Kidney (tissue), 14 donors: ENCODE data around the gene ADORA2A. TPM values are rescaled to one million over a fixed set of nuclear protein-coding genes. Genes with fewer than 3 reads are reported as not detected.

Experiments used
- DNase-seq, 5 donors: peaks; one replicate each; pipeline ENCODE4 v3.0.0-alpha.2; 2013 to 2020
- FAIRE-seq: peaks from 2 replicates; lab custom pipeline; 2012; peaks lifted over from hg19 to GRCh38; lab: Jason Lieb, UNC
- H3K27ac ChIP-seq, 2 donors: one replicate each; pipeline ENCODE4 v1.7.0; 2013; ENCODE audit warnings: low read depth in 2 of 2, low read length in 2 of 2, inconsistent platforms in 1 of 2
- H3K27me3 ChIP-seq: one replicate; pipeline ENCODE4 v1.7.1; 2013; ENCODE audit warnings: low read length, inconsistent platforms; ENCODE audit not compliant: control insufficient read depth, insufficient read depth
- H3K36me3 ChIP-seq, 3 donors: one replicate each; pipeline versions ENCODE4 v1.7.0 to v1.7.1; 2013; ENCODE audit warnings: low read length in 3 of 3, control low read depth in 1 of 3, inconsistent platforms in 1 of 3; ENCODE audit not compliant: insufficient read depth in 3 of 3, control insufficient read depth in 2 of 3
- H3K4me1 ChIP-seq, 3 donors: one replicate each; pipeline versions ENCODE4 v1.7.0 to v1.7.1; 2013; ENCODE audit warnings: low read length in 3 of 3, inconsistent platforms in 1 of 3, low read depth in 1 of 3; ENCODE audit not compliant: control insufficient read depth in 2 of 3, insufficient read depth in 2 of 3
- H3K4me3 ChIP-seq, 3 donors: one replicate each; pipeline versions ENCODE4 v1.7.0 to v1.8.1; 2013; ENCODE audit warnings: low read length in 3 of 3, control low read depth in 1 of 3, inconsistent platforms in 1 of 3
- H3K9ac ChIP-seq, 3 donors: one replicate each; pipeline versions ENCODE4 v1.7.0 to v1.7.1; 2013; ENCODE audit warnings: low read length in 3 of 3, control low read depth in 1 of 3, inconsistent platforms in 1 of 3
- H3K9me3 ChIP-seq, 3 donors: one replicate each; pipeline versions ENCODE4 v1.7.0 to v1.7.1; 2013; ENCODE audit warnings: low read length in 3 of 3, control low read depth in 1 of 3, inconsistent platforms in 1 of 3; ENCODE audit not compliant: control insufficient read depth in 2 of 3, insufficient read depth in 1 of 3
- intact Hi-C: fragments of 100-400 bp; cut with DNase I; formaldehyde crosslinking; loops from one replicate; pipeline ENCODE4 v1.11.1; 2022
- polyA plus RNA-seq: library from polyadenylated mRNA; stranded (reverse); fragments of 350-450 nt; fragmentation: Illumina TruSeq; extraction: RNeasy Lipid Tissue Mini Kit (QIAGEN cat#74804); gene quantifications from one replicate; pipeline ENCODE4 v1.2.3, GENCODE V29; 2014; ENCODE audit warnings: low read depth, low replicate concordance; ENCODE audit not compliant: insufficient read depth
- total RNA-seq: library from RNA; stranded (reverse); fragmentation: NEBNext Ultra II Directional; extraction: Animal tissue kit (Norgen Biotek cat#: 25700); gene quantifications from one replicate; pipeline ENCODE4 v1.2.1, GENCODE V29; 2021
- TF ChIP-seq, protein P1 (sequence below): IDR thresholded peaks from 3 replicates; pipeline ENCODE4 v1.5.1; 2012; ENCODE audit warnings: mild to moderate bottlenecking, moderate library complexity, borderline replicate concordance; ENCODE audit not compliant: insufficient read depth; ENCODE audit errors: extremely low read depth
- donor health status: control.
- donor health status: control.
- donor health status: control.
- donor health status: control.
- donor health status: control.
- donor health status: DM: yes; HTN: yes; CAD: no.
- donor health status: Normal renal cell carcinoma (clear cell type).

Gene ADORA2A
- total and polyA plus RNA-seq, 2 donors from 2014 or later, result 6.1 to 6.9 TPM

DNA sequence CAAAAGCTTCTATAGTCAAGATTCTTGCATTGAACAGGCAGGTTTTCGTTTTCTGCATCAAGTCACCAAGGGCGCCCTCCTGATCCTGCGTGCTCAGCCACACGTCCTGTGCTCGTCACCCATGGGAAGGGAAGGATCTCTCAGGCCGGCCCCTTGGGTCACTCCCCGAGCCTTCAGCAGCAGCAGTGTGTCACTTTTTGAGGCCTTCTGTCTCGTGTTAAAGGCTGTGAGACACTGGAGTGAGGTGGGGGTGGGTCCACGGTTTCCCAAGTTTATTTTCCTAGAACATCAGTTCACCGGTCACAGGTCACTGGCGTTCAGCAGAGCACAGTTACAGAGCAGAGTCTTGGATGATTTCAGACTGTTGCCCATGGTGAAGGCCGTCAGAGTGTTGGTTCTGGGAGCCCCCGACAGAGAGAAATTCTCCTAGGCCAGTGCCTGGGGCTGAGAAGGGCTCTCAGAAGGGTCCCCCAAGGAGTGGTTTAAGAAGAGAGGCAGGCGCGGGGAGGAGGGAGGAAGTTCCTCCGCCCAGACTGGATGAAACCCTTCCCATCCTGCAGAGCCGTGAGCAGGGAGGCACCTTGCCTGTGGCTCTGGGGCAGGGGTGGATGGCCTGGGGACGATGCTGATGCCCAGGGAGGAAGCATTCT is 13.5 kb upstream of the ADORA2A start:
- Histone ChIP-seq H3K9ac (no peak overlapping the region), H3K4me3 (no peak overlapping the region), H3K27ac (no peak overlapping the region), H3K9me3 (no peaks in the 10 kb centered on the region), H3K36me3 (peaks cover 0 to 11% (median 4%) of the 10 kb centered on the region in 3 donors), H3K4me1 (peaks cover 0 to 5% (median 0%) of the 10 kb centered on the region in 3 donors), H3K27me3 (no peaks in the 10 kb centered on the region)
- TF ChIP-seq, protein P1, sequence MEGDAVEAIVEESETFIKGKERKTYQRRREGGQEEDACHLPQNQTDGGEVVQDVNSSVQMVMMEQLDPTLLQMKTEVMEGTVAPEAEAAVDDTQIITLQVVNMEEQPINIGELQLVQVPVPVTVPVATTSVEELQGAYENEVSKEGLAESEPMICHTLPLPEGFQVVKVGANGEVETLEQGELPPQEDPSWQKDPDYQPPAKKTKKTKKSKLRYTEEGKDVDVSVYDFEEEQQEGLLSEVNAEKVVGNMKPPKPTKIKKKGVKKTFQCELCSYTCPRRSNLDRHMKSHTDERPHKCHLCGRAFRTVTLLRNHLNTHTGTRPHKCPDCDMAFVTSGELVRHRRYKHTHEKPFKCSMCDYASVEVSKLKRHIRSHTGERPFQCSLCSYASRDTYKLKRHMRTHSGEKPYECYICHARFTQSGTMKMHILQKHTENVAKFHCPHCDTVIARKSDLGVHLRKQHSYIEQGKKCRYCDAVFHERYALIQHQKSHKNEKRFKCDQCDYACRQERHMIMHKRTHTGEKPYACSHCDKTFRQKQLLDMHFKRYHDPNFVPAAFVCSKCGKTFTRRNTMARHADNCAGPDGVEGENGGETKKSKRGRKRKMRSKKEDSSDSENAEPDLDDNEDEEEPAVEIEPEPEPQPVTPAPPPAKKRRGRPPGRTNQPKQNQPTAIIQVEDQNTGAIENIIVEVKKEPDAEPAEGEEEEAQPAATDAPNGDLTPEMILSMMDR, result no peak
- intact Hi-C loops, result no loop called here
- FAIRE-seq (no peak), DNase-seq (peak; percentile 61 to 79 (median 66))

DNA sequence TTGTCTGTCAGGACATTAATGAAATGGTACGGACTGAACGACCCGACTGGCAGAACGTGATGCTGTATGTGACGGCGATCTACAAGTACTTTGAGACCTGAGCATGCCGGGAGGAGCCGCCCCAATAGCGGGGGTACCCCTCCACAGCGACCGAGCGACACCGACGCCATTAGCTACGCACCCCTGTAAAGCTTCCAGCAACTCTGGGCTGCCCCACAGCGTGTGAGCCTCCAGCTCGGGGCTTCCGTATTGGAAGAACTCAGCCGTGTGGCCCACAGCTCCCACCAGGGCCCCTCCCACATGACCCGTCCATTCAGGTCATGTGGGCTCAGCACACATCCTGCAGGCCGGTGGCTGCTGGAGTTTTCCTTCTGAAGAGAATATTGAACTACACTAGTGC is 12.9 kb upstream of the ADORA2A start:
- H3K4me3 ChIP-seq, result no peak overlapping the region
- no peak overlapping the region for H3K9ac ChIP-seq
- FAIRE-seq (no peak), DNase-seq (peak in 1 of 5 donors; percentile 57)
- peaks cover 0 to 11% (median 4%) of the 10 kb centered on the region in 3 donors for H3K36me3 ChIP-seq
- intact Hi-C loops, result no loop called here
- H3K27me3 ChIP-seq, result no peaks in the 10 kb centered on the region
- H3K9me3 ChIP-seq, result no peaks in the 10 kb centered on the region
- TF ChIP-seq, protein P1, result no peak
- peaks cover 0 to 5% (median 5%) of the 10 kb centered on the region in 3 donors for H3K4me1 ChIP-seq
- no peak overlapping the region for H3K27ac ChIP-seq

DNA sequence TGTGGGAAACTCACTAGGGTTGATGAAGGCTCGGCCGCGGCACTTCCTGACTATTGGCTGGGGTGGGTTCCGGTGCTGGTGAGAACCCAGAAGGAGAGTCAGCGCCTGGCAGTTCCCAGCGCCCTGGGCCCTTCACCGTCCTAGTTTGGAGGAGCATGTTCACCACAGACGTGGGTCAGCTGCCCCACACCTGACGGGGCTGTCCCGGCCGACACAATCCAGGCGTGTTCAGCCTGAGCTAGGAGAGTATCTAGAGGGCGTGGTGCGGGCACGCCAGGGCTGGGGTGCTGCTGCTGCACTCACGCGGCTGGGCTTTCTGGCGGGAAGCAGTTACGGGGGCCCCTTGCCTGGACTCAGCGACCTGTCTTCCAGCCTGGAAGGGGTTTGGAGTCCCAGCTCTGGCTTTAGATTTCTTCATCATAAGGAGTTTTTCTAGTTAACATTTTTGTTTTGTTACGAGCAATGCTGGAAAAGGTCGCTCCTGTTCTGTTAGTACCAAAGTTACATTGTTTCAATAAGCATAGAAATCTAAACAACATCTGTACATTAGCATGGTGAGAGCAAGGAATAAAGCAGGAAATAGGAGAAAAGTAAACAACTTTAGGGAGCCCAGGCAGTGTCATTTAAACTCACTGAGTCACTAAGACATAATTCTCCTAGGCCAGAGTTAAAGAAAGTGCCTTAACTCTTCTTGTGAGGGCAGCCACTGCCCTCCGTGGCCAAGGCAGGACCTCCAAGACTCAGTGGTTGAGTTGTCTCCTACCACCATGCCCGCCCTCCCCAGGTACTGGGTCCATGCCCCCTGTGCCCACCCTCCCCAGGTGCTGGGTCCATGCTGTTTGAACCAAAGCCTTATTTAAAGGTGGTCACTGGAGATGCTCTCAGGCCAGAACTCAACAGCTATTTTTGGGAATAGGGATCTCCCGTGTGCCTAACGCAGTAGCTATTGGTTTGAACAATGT is 12.1 kb upstream of the ADORA2A start:
- FAIRE-seq (no peak), DNase-seq (peak in 1 of 5 donors; percentile 69)
- Histone ChIP-seq H3K27ac (no peak overlapping the region), H3K27me3 (no peaks in the 10 kb centered on the region), H3K9ac (no peak overlapping the region), H3K4me3 (no peak overlapping the region), H3K9me3 (no peaks in the 10 kb centered on the region), H3K4me1 (peaks cover 0 to 5% (median 5%) of the 10 kb centered on the region in 3 donors), H3K36me3 (peaks cover 0 to 11% (median 4%) of the 10 kb centered on the region in 3 donors)
- TF ChIP-seq, protein P1, result no peak
- intact Hi-C loops, result no loop called here
